HepG2 (cell line): ENCODE measurements around the gene PDXDC1. TPM values are rescaled to one million over a fixed set of nuclear protein-coding genes. Genes with fewer than 3 reads are reported as not detected.
"Not testable (repeated sequence)": the region's sequence is repeated elsewhere in the genome, so short reads cannot be mapped to it uniquely, and the experiment has no call there.

Experiments used
- ATAC-seq: fragments of 200-7000 bp; cut with Tn5 transposase; 3 replicates; pipeline ENCODE4 v1.9.1; 2020; ENCODE audit warnings: mild to moderate bottlenecking, moderate library complexity
- BruUV-seq: library from RNA; stranded (reverse); fragments of 400-500 nt; replicated peaks from 2 replicates; lab custom pipeline; 2021; lab: Mats Ljungman, UMichigan
- CTCF ChIA-PET: fragments of 300-600 bp; formaldehyde crosslinking; extraction: SDS; loops from one replicate; lab custom pipeline; 2021; ENCODE audit warnings: low total read pairs, inconsistent platforms, low intra/inter-chr PET ratio; lab: Yijun Ruan, JAX
- POLR2A ChIA-PET: fragments of 350-600 bp; sonication (Branson Sonifier 250); formaldehyde crosslinking; loops from one replicate; lab custom pipeline; 2020; ENCODE audit warnings: antibody characterized with exemption, inconsistent platforms; lab: Yijun Ruan, JAX
- DNase-seq: peaks from one replicate; pipeline ENCODE4 v3.0.0-alpha.2; 2015; ENCODE audit warnings: low spot score
- FAIRE-seq: peaks from 3 replicates; lab custom pipeline; 2011; peaks lifted over from hg19 to GRCh38; lab: Jason Lieb, UNC
- H2AFZ ChIP-seq: one replicate; pipeline ENCODE4 v1.6.1; 2011; ENCODE audit warnings: low read length, inconsistent platforms
- H3K27ac ChIP-seq: fragments of 300-600 bp; 3 replicates; pipeline ENCODE4 v1.8.0; 2011; ENCODE audit warnings: mixed run types, mild to moderate bottlenecking, mixed read lengths, low read length, inconsistent platforms; ENCODE audit not compliant: insufficient read depth; ENCODE audit errors: extremely low read length
- H3K27me3 ChIP-seq, 2 experiments: fragments of 200-600 bp in 1 of 2; 2 replicates in 1 of 2; 3 replicates in 1 of 2; pipeline versions ENCODE4 v1.6.0 to v1.8.0; 2011; ENCODE audit warnings: low read length in 2 of 2, mild to moderate bottlenecking in 2 of 2, moderate library complexity in 2 of 2, inconsistent platforms in 1 of 2; ENCODE audit not compliant: insufficient read depth in 2 of 2, control insufficient read depth in 1 of 2
- H3K36me3 ChIP-seq, 2 experiments: fragments of 200-600 bp in 1 of 2; replicated peaks in 1 of 2; 2 replicates in 1 of 2; 3 replicates in 1 of 2; pipeline versions ENCODE4 v1.5.1 to v1.8.0; 2011; ENCODE audit warnings: low read length in 2 of 2, inconsistent platforms in 1 of 2; ENCODE audit not compliant: insufficient read depth in 2 of 2, control insufficient read depth in 1 of 2
- H3K4me1 ChIP-seq: 2 replicates; pipeline ENCODE4 v1.5.1; 2012; ENCODE audit warnings: low read length, inconsistent platforms; ENCODE audit not compliant: insufficient read depth
- H3K4me2 ChIP-seq: 2 replicates; pipeline ENCODE4 v1.6.0; 2011; ENCODE audit warnings: low read depth, low read length, inconsistent platforms
- H3K4me3 ChIP-seq, 3 experiments: fragments of 200-600 bp in 1 of 3; sonication (generic), shearing (Covaris generic) in 1 of 3; replicated peaks in 1 of 3; 2 replicates each; pipeline ENCODE4 v1.5.1; 2011 to 2016; ENCODE audit warnings: low read length in 3 of 3, inconsistent platforms in 2 of 3, low read depth in 2 of 3, mild to moderate bottlenecking in 2 of 3, control low read depth in 1 of 3, mixed read lengths in 1 of 3; ENCODE audit not compliant: insufficient read depth in 1 of 3
- H3K79me2 ChIP-seq: one replicate; pipeline ENCODE4 v1.6.1; 2011; ENCODE audit warnings: low read length, inconsistent platforms; ENCODE audit not compliant: insufficient read depth
- H3K9ac ChIP-seq: 2 replicates; pipeline ENCODE4 v1.6.0; 2011; ENCODE audit warnings: mild to moderate bottlenecking, low read depth, low read length, inconsistent platforms; ENCODE audit not compliant: insufficient read depth
- H3K9me3 ChIP-seq: 2 replicates; pipeline ENCODE4 v1.5.1; 2012; ENCODE audit warnings: mild to moderate bottlenecking, low read length
- H4K20me1 ChIP-seq: 2 replicates; pipeline ENCODE4 v1.6.0; 2011; ENCODE audit warnings: inconsistent platforms, mild to moderate bottlenecking, low read length, moderate library complexity; ENCODE audit not compliant: insufficient read depth
- HES4 ChIP-seq: sonication (generic); formaldehyde crosslinking; IDR thresholded peaks from 2 replicates; pipeline ENCODE4 v1.9.0; 2021; ENCODE audit warnings: mild to moderate bottlenecking, missing genetic modification reagents, borderline replicate concordance
- JUN ChIP-seq: sonication (generic); formaldehyde crosslinking; IDR thresholded peaks from 2 replicates; pipeline ENCODE4 v1.4.0; 2020; ENCODE audit warnings: mild to moderate bottlenecking, missing genetic modification reagents
- MAZ ChIP-seq, 2 experiments: sonication (generic) in 1 of 2; formaldehyde crosslinking in 1 of 2; IDR thresholded peaks; 2 replicates each; pipeline versions ENCODE4 v1.5.0 to v1.6.1; 2012 to 2020; ENCODE audit warnings: low read depth in 2 of 2, mild to moderate bottlenecking in 2 of 2, borderline replicate concordance in 1 of 2, improper control_type of control experiment in 1 of 2, low read length in 1 of 2, missing genetic modification reagents in 1 of 2, moderate library complexity in 1 of 2
- MYPOP ChIP-seq: sonication (generic); formaldehyde crosslinking; IDR thresholded peaks from 2 replicates; pipeline ENCODE4 v1.8.1; 2023; ENCODE audit warnings: mild to moderate bottlenecking, moderate library complexity, missing genetic modification reagents
- POLR2A ChIP-seq, 2 experiments: IDR thresholded peaks; 2 replicates each; pipeline ENCODE4 v1.6.1; 2011; ENCODE audit warnings: low read depth in 2 of 2, low read length in 2 of 2, mild to moderate bottlenecking in 1 of 2, moderate library complexity in 1 of 2; ENCODE audit not compliant: insufficient read depth in 1 of 2
- RFX5 ChIP-seq: IDR thresholded peaks from 2 replicates; pipeline ENCODE4 v1.6.1; 2011; ENCODE audit warnings: low read depth, low read length, improper control_type of control experiment
- SRSF4 ChIP-seq: fragments of 200-400 bp; formaldehyde crosslinking; IDR thresholded peaks from one replicate; pipeline ENCODE4 v1.6.1; 2018; ENCODE audit warnings: mild to moderate bottlenecking, low read depth, low read length, moderate library complexity; ENCODE audit not compliant: poor library complexity, severe bottlenecking
- SRSF9 ChIP-seq: fragments of 200-400 bp; formaldehyde crosslinking; IDR thresholded peaks from 2 replicates; pipeline ENCODE4 v1.6.1; 2018; ENCODE audit warnings: borderline replicate concordance, mild to moderate bottlenecking, low read depth, low read length; ENCODE audit not compliant: insufficient read depth, poor library complexity, severe bottlenecking
- ZNF17 ChIP-seq: sonication (generic); formaldehyde crosslinking; IDR thresholded peaks from 2 replicates; pipeline ENCODE4 v1.5.0; 2020; ENCODE audit warnings: mild to moderate bottlenecking, missing genetic modification reagents
- ZNF367 ChIP-seq: sonication (generic); formaldehyde crosslinking; IDR thresholded peaks from 2 replicates; pipeline ENCODE4 v1.4.0; 2020; ENCODE audit warnings: missing genetic modification reagents, borderline replicate concordance
- ZNF660 ChIP-seq: sonication (generic); formaldehyde crosslinking; IDR thresholded peaks from 2 replicates; pipeline ENCODE4 v1.5.1; 2020; ENCODE audit warnings: mild to moderate bottlenecking, low read depth, missing genetic modification reagents, borderline replicate concordance
- ZNF709 ChIP-seq: sonication (generic); formaldehyde crosslinking; IDR thresholded peaks from 2 replicates; pipeline ENCODE4 v1.5.0; 2020; ENCODE audit warnings: mild to moderate bottlenecking, missing genetic modification reagents
- ZNF737 ChIP-seq: sonication (generic); formaldehyde crosslinking; IDR thresholded peaks from 2 replicates; pipeline ENCODE4 v1.5.0; 2020; ENCODE audit warnings: missing genetic modification reagents, mild to moderate bottlenecking, borderline replicate concordance
- ZNF75D ChIP-seq: sonication (generic); formaldehyde crosslinking; IDR thresholded peaks from 2 replicates; pipeline ENCODE4 v1.8.1; 2023; ENCODE audit warnings: missing genetic modification reagents, mild to moderate bottlenecking, borderline replicate concordance
- ZNF850 ChIP-seq: sonication (generic); formaldehyde crosslinking; conservative IDR thresholded peaks from 2 replicates; pipeline ENCODE4 v1.9.0; 2021; ENCODE audit warnings: mild to moderate bottlenecking, missing genetic modification reagents
- WGBS: methylation state at CpG from one replicate; pipeline ENCODE4 v1.1.6; 2017; ENCODE audit warnings: low lambda C conversion rate; 5-methylcytosine and 5-hydroxymethylcytosine counted together
- in situ Hi-C: cut with HindIII; loops from 2 replicates; pipeline ENCODE4 v1.10.0; 2017; ENCODE audit warnings: low pct_unique_long_range_greater_than_20kb; ENCODE audit not compliant: extremely low pct_ligation_motif_present
- intact Hi-C: fragments of 100-400 bp; cut with micrococcal nuclease; formaldehyde crosslinking; loops from one replicate; pipeline ENCODE4 v1.10.0; 2022; ENCODE audit not compliant: unreplicated experiment
- polyA plus RNA-seq, 8 experiments: library from polyadenylated mRNA; depleted of rRNA in 3 of 8; stranded (reverse) in 7 of 8; unstranded in 1 of 8; fragments of >200 nt; fragmentation: Illumina TruSeq in 4 of 8; extraction: Trizol in 4 of 8; gene quantifications; 2 replicates each; pipeline versions ENCODE4 v1.2.1 to v1.2.3, GENCODE V29; 2011 to 2016; ENCODE audit warnings: low read depth in 4 of 8, missing spikeins in 1 of 8, mixed read lengths in 1 of 8; ENCODE audit not compliant: insufficient read depth in 1 of 8
- total RNA-seq, 5 experiments: library from RNA; depleted of rRNA; stranded (reverse); fragments of >200 nt; fragmentation: Illumina TruSeq; extraction: Trizol; gene quantifications; 2 replicates each; pipeline ENCODE4 v1.2.3, GENCODE V29; 2016; ENCODE audit warnings: low read depth in 1 of 5
- TF ChIP-seq, protein P1 (sequence below): sonication (generic); formaldehyde crosslinking; IDR thresholded peaks from 2 replicates; pipeline ENCODE4 v1.4.0; 2020; ENCODE audit warnings: mild to moderate bottlenecking, missing genetic modification reagents

PDXDC1 gene
- total and polyA plus RNA-seq, 2 of the 13 experiments (the other 11 are each of a cell fraction or from before 2014, with no cell fraction given): 133 to 169 TPM

DNA sequence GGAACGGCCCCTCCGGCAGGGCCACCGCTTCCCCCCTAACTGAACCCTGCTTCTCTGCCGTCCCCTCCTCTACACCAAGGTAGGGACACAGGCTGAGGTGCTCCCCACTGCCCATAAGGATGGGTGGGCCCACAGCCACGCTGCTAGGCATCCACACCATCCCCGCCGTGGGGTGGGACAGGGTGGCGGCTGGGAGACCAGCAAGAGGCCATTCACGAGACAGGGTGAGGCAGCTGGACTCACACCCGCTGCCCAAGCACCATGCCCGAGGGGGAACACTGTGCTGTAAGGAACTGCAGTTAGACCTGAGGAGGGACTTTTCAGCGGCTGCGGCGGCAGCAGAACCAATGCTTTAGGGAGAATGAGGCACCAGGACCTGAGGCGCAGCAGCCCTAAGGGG lies 166.8 kb downstream of the PDXDC1 start:
- intact Hi-C loops (no loop called here), in situ Hi-C loops (no loop called here)
- no peak; the same call in 1 of the 3 replicates for ATAC-seq
- ChIA-PET CTCF (no interaction called here), POLR2A (no interaction called here)
- Histone ChIP-seq H3K27me3 (no peaks in the 10 kb centered on the region), H3K36me3 (peaks cover 0 to 2% of the 10 kb centered on the region in 2 experiments; a peak in 2 of 5 replicates), H3K79me2 (peaks cover 27% of the 10 kb centered on the region), H3K27ac (no peak overlapping the region), H3K9me3 (no peaks in the 10 kb centered on the region), H4K20me1 (peaks cover 22% of the 10 kb centered on the region; the same call in 1 of the 2 replicates), H3K4me2 (no peak overlapping the region), H3K9ac (no peak overlapping the region), H2AFZ (no peak overlapping the region), H3K4me3 (no peak overlapping the region), H3K4me1 (no peaks in the 10 kb centered on the region)
- 97% methylated on average over 11 of the region's 15 CpGs for WGBS
- no TSS peak for BruUV-seq
- FAIRE-seq: no peak
- no peak for DNase-seq
- TF ChIP-seq ZNF17 (CRISPR knock-in tag): no peak
- no peak for TF ChIP-seq ZNF709 (CRISPR knock-in tag)
- no peak for TF ChIP-seq MYPOP (CRISPR knock-in tag)
- TF ChIP-seq ZNF367 (CRISPR knock-in tag): no peak
- TF ChIP-seq SRSF9: no peak
- no peak for TF ChIP-seq ZNF75D (CRISPR knock-in tag)
- no peak for TF ChIP-seq SRSF4
- TF ChIP-seq MAZ (IDR thresholded peaks at IDR 0.05; ENCODE audit: borderline replicate concordance, low read depth, low read length): no peak
- no peak for TF ChIP-seq MAZ (CRISPR knock-in tag; IDR thresholded peaks at IDR 0.05; ENCODE audit: low read depth)
- TF ChIP-seq, protein P1, sequence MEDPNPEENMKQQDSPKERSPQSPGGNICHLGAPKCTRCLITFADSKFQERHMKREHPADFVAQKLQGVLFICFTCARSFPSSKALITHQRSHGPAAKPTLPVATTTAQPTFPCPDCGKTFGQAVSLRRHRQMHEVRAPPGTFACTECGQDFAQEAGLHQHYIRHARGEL (CRISPR knock-in tag): no peak
- TF ChIP-seq ZNF660 (CRISPR knock-in tag): no peak
- TF ChIP-seq ZNF850 (CRISPR knock-in tag): no peak
- TF ChIP-seq HES4 (CRISPR knock-in tag): no peak
- TF ChIP-seq ZNF737: no peak
- no peak for TF ChIP-seq POLR2A (IDR thresholded peaks at IDR 0.05; ENCODE audit: insufficient read depth in 1 of 2, low read depth in 2 of 2, low read length in 2 of 2)
- no peak for TF ChIP-seq JUN (CRISPR knock-in tag)
- no peak for TF ChIP-seq RFX5

GRCh38 chr16:15142107-15142890 lies 167.5 kb downstream of the PDXDC1 start:
- H3K4me3 ChIP-seq, H3K27ac ChIP-seq, in situ Hi-C loops, BruUV-seq, CTCF ChIA-PET, intact Hi-C loops, H3K9ac ChIP-seq, FAIRE-seq, H3K36me3 ChIP-seq, POLR2A ChIA-PET, H3K9me3 ChIP-seq, H3K4me2 ChIP-seq, H2AFZ ChIP-seq, H3K4me1 ChIP-seq, DNase-seq, ATAC-seq, H3K27me3 ChIP-seq: not testable (repeated sequence)
- Histone ChIP-seq H4K20me1 (peaks cover 22% of the 10 kb centered on the region; the same call in 1 of the 2 replicates), H3K79me2 (peaks cover 27% of the 10 kb centered on the region)
- 98% methylated on average over 18 of the region's 27 CpGs for WGBS
